HepG2 (cell line): ENCODE measurements around the gene TBC1D5. TPM values are rescaled to one million over a fixed set of nuclear protein-coding genes. Genes with fewer than 3 reads are reported as not detected.

Source experiments
- ATAC-seq: fragments of 200-7000 bp; cut with Tn5 transposase; 3 replicates; pipeline ENCODE4 v1.9.1; 2020; ENCODE audit warnings: mild to moderate bottlenecking, moderate library complexity
- BruUV-seq: library from RNA; stranded (reverse); fragments of 400-500 nt; replicated peaks from 2 replicates; lab custom pipeline; 2021; lab: Mats Ljungman, UMichigan
- CTCF ChIA-PET: fragments of 300-600 bp; formaldehyde crosslinking; extraction: SDS; loops from one replicate; lab custom pipeline; 2021; ENCODE audit warnings: low total read pairs, inconsistent platforms, low intra/inter-chr PET ratio; lab: Yijun Ruan, JAX
- POLR2A ChIA-PET: fragments of 350-600 bp; sonication (Branson Sonifier 250); formaldehyde crosslinking; loops from one replicate; lab custom pipeline; 2020; ENCODE audit warnings: antibody characterized with exemption, inconsistent platforms; lab: Yijun Ruan, JAX
- DNase-seq: peaks from one replicate; pipeline ENCODE4 v3.0.0-alpha.2; 2015; ENCODE audit warnings: low spot score
- FAIRE-seq: peaks from 3 replicates; lab custom pipeline; 2011; peaks lifted over from hg19 to GRCh38; lab: Jason Lieb, UNC
- H2AFZ ChIP-seq: one replicate; pipeline ENCODE4 v1.6.1; 2011; ENCODE audit warnings: low read length, inconsistent platforms
- H3K27ac ChIP-seq: fragments of 300-600 bp; 3 replicates; pipeline ENCODE4 v1.8.0; 2011; ENCODE audit warnings: mixed run types, mild to moderate bottlenecking, mixed read lengths, low read length, inconsistent platforms; ENCODE audit not compliant: insufficient read depth; ENCODE audit errors: extremely low read length
- H3K27me3 ChIP-seq, 2 experiments: fragments of 200-600 bp in 1 of 2; 2 replicates in 1 of 2; 3 replicates in 1 of 2; pipeline versions ENCODE4 v1.6.0 to v1.8.0; 2011; ENCODE audit warnings: low read length in 2 of 2, mild to moderate bottlenecking in 2 of 2, moderate library complexity in 2 of 2, inconsistent platforms in 1 of 2; ENCODE audit not compliant: insufficient read depth in 2 of 2, control insufficient read depth in 1 of 2
- H3K36me3 ChIP-seq, 2 experiments: fragments of 200-600 bp in 1 of 2; replicated peaks in 1 of 2; 2 replicates in 1 of 2; 3 replicates in 1 of 2; pipeline versions ENCODE4 v1.5.1 to v1.8.0; 2011; ENCODE audit warnings: low read length in 2 of 2, inconsistent platforms in 1 of 2; ENCODE audit not compliant: insufficient read depth in 2 of 2, control insufficient read depth in 1 of 2
- H3K4me1 ChIP-seq: 2 replicates; pipeline ENCODE4 v1.5.1; 2012; ENCODE audit warnings: low read length, inconsistent platforms; ENCODE audit not compliant: insufficient read depth
- H3K4me2 ChIP-seq: 2 replicates; pipeline ENCODE4 v1.6.0; 2011; ENCODE audit warnings: low read depth, low read length, inconsistent platforms
- H3K4me3 ChIP-seq, 3 experiments: fragments of 200-600 bp in 1 of 3; sonication (generic), shearing (Covaris generic) in 1 of 3; replicated peaks in 1 of 3; 2 replicates each; pipeline ENCODE4 v1.5.1; 2011 to 2016; ENCODE audit warnings: low read length in 3 of 3, inconsistent platforms in 2 of 3, low read depth in 2 of 3, mild to moderate bottlenecking in 2 of 3, control low read depth in 1 of 3, mixed read lengths in 1 of 3; ENCODE audit not compliant: insufficient read depth in 1 of 3
- H3K79me2 ChIP-seq: one replicate; pipeline ENCODE4 v1.6.1; 2011; ENCODE audit warnings: low read length, inconsistent platforms; ENCODE audit not compliant: insufficient read depth
- H3K9ac ChIP-seq: 2 replicates; pipeline ENCODE4 v1.6.0; 2011; ENCODE audit warnings: mild to moderate bottlenecking, low read depth, low read length, inconsistent platforms; ENCODE audit not compliant: insufficient read depth
- H3K9me3 ChIP-seq: 2 replicates; pipeline ENCODE4 v1.5.1; 2012; ENCODE audit warnings: mild to moderate bottlenecking, low read length
- H4K20me1 ChIP-seq: 2 replicates; pipeline ENCODE4 v1.6.0; 2011; ENCODE audit warnings: inconsistent platforms, mild to moderate bottlenecking, low read length, moderate library complexity; ENCODE audit not compliant: insufficient read depth
- ARNT2 ChIP-seq: sonication (generic); formaldehyde crosslinking; IDR thresholded peaks from 2 replicates; pipeline ENCODE4 v1.8.0; 2022; ENCODE audit warnings: mild to moderate bottlenecking, low read depth, missing genetic modification reagents, moderate library complexity
- CEBPB ChIP-seq: IDR thresholded peaks from 2 replicates; pipeline ENCODE4 v1.6.1; 2011; ENCODE audit warnings: low read depth, low read length, improper control_type of control experiment, borderline replicate concordance
- CREB1 ChIP-seq, 2 experiments: fragments of 450-650 bp in 1 of 2; IDR thresholded peaks; 2 replicates each; pipeline ENCODE4 v1.6.1; 2016 to 2017; ENCODE audit warnings: control low read depth in 1 of 2, mild to moderate bottlenecking in 1 of 2, missing compliant biosample characterization in 1 of 2, missing genetic modification characterization in 1 of 2
- FOXC1 ChIP-seq: sonication (generic); formaldehyde crosslinking; IDR thresholded peaks from 2 replicates; pipeline ENCODE4 v1.8.0; 2022; ENCODE audit warnings: mild to moderate bottlenecking, missing genetic modification reagents, borderline replicate concordance
- JUNB ChIP-seq: sonication (generic); formaldehyde crosslinking; IDR thresholded peaks from 2 replicates; pipeline ENCODE4 v1.8.0; 2022; ENCODE audit warnings: missing genetic modification reagents, mild to moderate bottlenecking, borderline replicate concordance
- MIER3 ChIP-seq: IDR thresholded peaks from 2 replicates; pipeline ENCODE4 v1.6.1; 2016; ENCODE audit warnings: missing compliant biosample characterization, borderline replicate concordance
- NFYB ChIP-seq: sonication (generic); formaldehyde crosslinking; IDR thresholded peaks from 2 replicates; pipeline ENCODE4 v1.4.0; 2020; ENCODE audit warnings: missing genetic modification reagents
- NR2F2 ChIP-seq: IDR thresholded peaks from 2 replicates; pipeline ENCODE4 v1.6.1; 2012; ENCODE audit warnings: low read depth, inconsistent platforms, borderline replicate concordance
- PHB2 ChIP-seq: fragments of 450-650 bp; IDR thresholded peaks from 2 replicates; pipeline ENCODE4 v1.6.1; 2018; ENCODE audit not compliant: partially characterized antibody
- RBM22 ChIP-seq: fragments of 200-400 bp; formaldehyde crosslinking; optimal IDR thresholded peaks from 2 replicates; pipeline ENCODE3; 2017; ENCODE audit warnings: mild to moderate bottlenecking, low read length, moderate library complexity
- STAG1 ChIP-seq: sonication (generic); formaldehyde crosslinking; IDR thresholded peaks from 2 replicates; pipeline ENCODE4 v1.4.0; 2020; ENCODE audit warnings: missing genetic modification reagents
- ZBTB20 ChIP-seq: sonication (generic); formaldehyde crosslinking; IDR thresholded peaks from 2 replicates; pipeline ENCODE4 v1.8.1; 2023; ENCODE audit warnings: missing genetic modification reagents, low read depth, mild to moderate bottlenecking, borderline replicate concordance
- ZBTB21 ChIP-seq: sonication (generic); formaldehyde crosslinking; IDR thresholded peaks from 2 replicates; pipeline ENCODE4 v1.4.0; 2020; ENCODE audit warnings: missing genetic modification reagents
- ZNF17 ChIP-seq: sonication (generic); formaldehyde crosslinking; IDR thresholded peaks from 2 replicates; pipeline ENCODE4 v1.5.0; 2020; ENCODE audit warnings: mild to moderate bottlenecking, missing genetic modification reagents
- ZNF430 ChIP-seq: sonication (generic); formaldehyde crosslinking; IDR thresholded peaks from 2 replicates; pipeline ENCODE4 v1.9.0; 2021; ENCODE audit warnings: mild to moderate bottlenecking, missing genetic modification reagents
- ZNF567 ChIP-seq: sonication (generic); formaldehyde crosslinking; IDR thresholded peaks from 2 replicates; pipeline ENCODE4 v1.8.1; 2023; ENCODE audit warnings: mild to moderate bottlenecking, missing genetic modification reagents, borderline replicate concordance
- ZNF609 ChIP-seq: sonication (generic); formaldehyde crosslinking; IDR thresholded peaks from 2 replicates; pipeline ENCODE4 v1.4.0; 2020; ENCODE audit warnings: mild to moderate bottlenecking, missing genetic modification reagents, borderline replicate concordance
- WGBS: methylation state at CpG from one replicate; pipeline ENCODE4 v1.1.6; 2017; ENCODE audit warnings: low lambda C conversion rate; 5-methylcytosine and 5-hydroxymethylcytosine counted together
- in situ Hi-C: cut with HindIII; loops from 2 replicates; pipeline ENCODE4 v1.10.0; 2017; ENCODE audit warnings: low pct_unique_long_range_greater_than_20kb; ENCODE audit not compliant: extremely low pct_ligation_motif_present
- intact Hi-C: fragments of 100-400 bp; cut with micrococcal nuclease; formaldehyde crosslinking; loops from one replicate; pipeline ENCODE4 v1.10.0; 2022; ENCODE audit not compliant: unreplicated experiment
- polyA plus RNA-seq, 8 experiments: library from polyadenylated mRNA; depleted of rRNA in 3 of 8; stranded (reverse) in 7 of 8; unstranded in 1 of 8; fragments of >200 nt; fragmentation: Illumina TruSeq in 4 of 8; extraction: Trizol in 4 of 8; gene quantifications; 2 replicates each; pipeline versions ENCODE4 v1.2.1 to v1.2.3, GENCODE V29; 2011 to 2016; ENCODE audit warnings: low read depth in 4 of 8, missing spikeins in 1 of 8, mixed read lengths in 1 of 8; ENCODE audit not compliant: insufficient read depth in 1 of 8
- total RNA-seq, 5 experiments: library from RNA; depleted of rRNA; stranded (reverse); fragments of >200 nt; fragmentation: Illumina TruSeq; extraction: Trizol; gene quantifications; 2 replicates each; pipeline ENCODE4 v1.2.3, GENCODE V29; 2016; ENCODE audit warnings: low read depth in 1 of 5
- TF ChIP-seq, protein P1 (sequence below): sonication (generic); formaldehyde crosslinking; conservative IDR thresholded peaks from 2 replicates; pipeline ENCODE4 v1.8.0; 2022; ENCODE audit warnings: missing genetic modification reagents

The TBC1D5 gene
- total and polyA plus RNA-seq, 2 of the 13 experiments (the other 11 are each of a cell fraction or from before 2014, with no cell fraction given): 19.2 to 33.3 TPM

GRCh38 chr3:17478673-17479072 lies 263.8 kb downstream of the TBC1D5 start:
- 91% methylated on average over 2 of the region's 2 CpGs for WGBS
- H3K4me3 ChIP-seq: no peak overlapping the region
- H3K27ac ChIP-seq: no peak overlapping the region
- H3K36me3 ChIP-seq: no peaks in the 10 kb centered on the region
- H3K9ac ChIP-seq: no peak overlapping the region
- intact Hi-C loops (no loop called here), in situ Hi-C loops (no loop called here)
- ChIA-PET CTCF (no interaction called here), POLR2A (no interaction called here)
- BruUV-seq: no TSS peak
- H3K4me2 ChIP-seq: no peak overlapping the region
- ATAC-seq (no peak; the same call in 2 of the 3 replicates), DNase-seq (peak; percentile 9), FAIRE-seq (no peak)
- no peak overlapping the region for H2AFZ ChIP-seq
- H3K4me1 ChIP-seq: no peaks in the 10 kb centered on the region
- no peaks in the 10 kb centered on the region for H3K79me2 ChIP-seq
- H3K27me3 ChIP-seq: no peaks in the 10 kb centered on the region; a peak in 1 of 5 replicates
- H3K9me3 ChIP-seq: no peaks in the 10 kb centered on the region
- no peaks in the 10 kb centered on the region for H4K20me1 ChIP-seq
- TF ChIP-seq NR2F2 (no peak), ZNF17 (CRISPR knock-in tag) (no peak), STAG1 (no peak), ARNT2 (CRISPR knock-in tag) (no peak), ZNF430 (no peak), RBM22 (no peak), CREB1 (IDR thresholded peaks at IDR 0.05) (no peak), CREB1 (CRISPR knock-in tag; IDR thresholded peaks at IDR 0.05) (0 out of 2 replicates have a peak, but pooled peaks have one; percentile 29), NFYB (CRISPR knock-in tag) (no peak), PHB2 (no peak), ZNF609 (CRISPR knock-in tag) (no peak), MIER3 (no peak), ZBTB21 (no peak), CEBPB (peak; percentile 39; the same call in 1 of the 2 replicates), ZNF567 (no peak), JUNB (CRISPR knock-in tag) (no peak), FOXC1 (CRISPR knock-in tag) (no peak), ZBTB20 (CRISPR knock-in tag) (no peak)
- TF ChIP-seq, protein P1, sequence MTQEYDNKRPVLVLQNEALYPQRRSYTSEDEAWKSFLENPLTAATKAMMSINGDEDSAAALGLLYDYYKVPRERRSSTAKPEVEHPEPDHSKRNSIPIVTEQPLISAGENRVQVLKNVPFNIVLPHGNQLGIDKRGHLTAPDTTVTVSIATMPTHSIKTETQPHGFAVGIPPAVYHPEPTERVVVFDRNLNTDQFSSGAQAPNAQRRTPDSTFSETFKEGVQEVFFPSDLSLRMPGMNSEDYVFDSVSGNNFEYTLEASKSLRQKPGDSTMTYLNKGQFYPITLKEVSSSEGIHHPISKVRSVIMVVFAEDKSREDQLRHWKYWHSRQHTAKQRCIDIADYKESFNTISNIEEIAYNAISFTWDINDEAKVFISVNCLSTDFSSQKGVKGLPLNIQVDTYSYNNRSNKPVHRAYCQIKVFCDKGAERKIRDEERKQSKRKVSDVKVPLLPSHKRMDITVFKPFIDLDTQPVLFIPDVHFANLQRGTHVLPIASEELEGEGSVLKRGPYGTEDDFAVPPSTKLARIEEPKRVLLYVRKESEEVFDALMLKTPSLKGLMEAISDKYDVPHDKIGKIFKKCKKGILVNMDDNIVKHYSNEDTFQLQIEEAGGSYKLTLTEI (CRISPR knock-in tag): no peak
